Neural progenitor cell (in vitro differentiated cells): ENCODE data around the gene AQP6. TPM values are rescaled to one million over a fixed set of nuclear protein-coding genes. Genes with fewer than 3 reads are reported as not detected.

Experiments
- DNase-seq: peaks from one replicate; pipeline ENCODE4 v3.0.0-alpha.2; 2016; ENCODE audit warnings: low spot score
- H2AFZ ChIP-seq: fragments of 200-600 bp; sonication (generic); replicated peaks from 2 replicates; pipeline ENCODE4 v1.6.1; 2016; ENCODE audit warnings: antibody characterized with exemption
- H3F3A ChIP-seq: fragments of 200-600 bp; sonication (generic); 2 replicates; pipeline ENCODE4 v1.6.1; 2016; ENCODE audit warnings: antibody characterized with exemption, low read depth
- H3K27ac ChIP-seq: fragments of 200-600 bp; sonication (generic); 2 replicates; pipeline ENCODE4 v1.5.1; 2016; ENCODE audit warnings: mild to moderate bottlenecking
- H3K27me3 ChIP-seq: fragments of 200-600 bp; sonication (generic); 2 replicates; pipeline ENCODE4 v1.6.1; 2016; ENCODE audit warnings: mild to moderate bottlenecking, moderate library complexity
- H3K36me3 ChIP-seq: fragments of 200-600 bp; sonication (generic); 2 replicates; pipeline ENCODE4 v1.5.1; 2016
- H3K4me1 ChIP-seq: fragments of 200-600 bp; sonication (generic); 2 replicates; pipeline ENCODE4 v1.6.1; 2016; ENCODE audit warnings: mixed run types
- H3K4me2 ChIP-seq: fragments of 200-600 bp; sonication (generic); 2 replicates; pipeline ENCODE4 v1.6.1; 2016
- H3K4me3 ChIP-seq: fragments of 200-600 bp; sonication (generic); 2 replicates; pipeline ENCODE4 v1.5.1; 2016
- H3K79me2 ChIP-seq: fragments of 200-600 bp; sonication (generic); 2 replicates; pipeline ENCODE4 v1.6.1; 2016; ENCODE audit warnings: low read depth
- H3K9ac ChIP-seq: fragments of 200-600 bp; sonication (generic); 2 replicates; pipeline ENCODE4 v1.6.1; 2016
- H3K9me3 ChIP-seq: fragments of 200-600 bp; sonication (generic); 2 replicates; pipeline ENCODE4 v1.5.1; 2016; ENCODE audit warnings: low read depth
- H4K20me1 ChIP-seq: fragments of 200-600 bp; sonication (generic); 2 replicates; pipeline ENCODE4 v1.6.1; 2016; ENCODE audit warnings: low read depth
- H3K27ac Mint-ChIP-seq: 3 replicates; pipeline ENCODE4 v1.8.0; 2021; ENCODE audit warnings: mixed read lengths
- H3K27me3 Mint-ChIP-seq: 2 replicates; pipeline ENCODE4 v1.8.0; 2022; ENCODE audit warnings: low read depth, mild to moderate bottlenecking, inconsistent platforms, moderate library complexity, mixed read lengths; ENCODE audit not compliant: insufficient read depth
- H3K36me3 Mint-ChIP-seq: 3 replicates; pipeline ENCODE4 v1.8.0; 2021; ENCODE audit warnings: mixed read lengths
- H3K4me1 Mint-ChIP-seq: 3 replicates; pipeline ENCODE4 v1.8.0; 2021; ENCODE audit warnings: mixed read lengths
- H3K4me3 Mint-ChIP-seq: 3 replicates; pipeline ENCODE4 v1.8.0; 2021; ENCODE audit warnings: mild to moderate bottlenecking, moderate library complexity, mixed read lengths
- H3K9me3 Mint-ChIP-seq: 3 replicates; pipeline ENCODE4 v1.8.0; 2020; ENCODE audit warnings: mixed read lengths
- CTCF ChIP-seq: fragments of 200-600 bp; sonication (generic); IDR thresholded peaks from 2 replicates; pipeline ENCODE4 v1.5.1; 2017; ENCODE audit warnings: antibody characterized with exemption, mild to moderate bottlenecking
- EZH2 ChIP-seq: fragments of 200-600 bp; sonication (generic); IDR thresholded peaks from 2 replicates; pipeline ENCODE4 v1.6.1; 2017; ENCODE audit warnings: antibody characterized with exemption, mild to moderate bottlenecking, moderate library complexity
- EZH2phosphoT487 ChIP-seq: fragments of 200-600 bp; sonication (generic); IDR thresholded peaks from 2 replicates; pipeline ENCODE4 v1.6.1; 2017; ENCODE audit warnings: antibody characterized with exemption
- total RNA-seq: library from RNA; depleted of rRNA; stranded (reverse); fragments of >200 nt; gene quantifications from 2 replicates; pipeline ENCODE4 v1.2.3, GENCODE V29; 2015; ENCODE audit warnings: low replicate concordance

AQP6 gene
- total RNA-seq, 1 donor from 2014 or later: not detected

DNA sequence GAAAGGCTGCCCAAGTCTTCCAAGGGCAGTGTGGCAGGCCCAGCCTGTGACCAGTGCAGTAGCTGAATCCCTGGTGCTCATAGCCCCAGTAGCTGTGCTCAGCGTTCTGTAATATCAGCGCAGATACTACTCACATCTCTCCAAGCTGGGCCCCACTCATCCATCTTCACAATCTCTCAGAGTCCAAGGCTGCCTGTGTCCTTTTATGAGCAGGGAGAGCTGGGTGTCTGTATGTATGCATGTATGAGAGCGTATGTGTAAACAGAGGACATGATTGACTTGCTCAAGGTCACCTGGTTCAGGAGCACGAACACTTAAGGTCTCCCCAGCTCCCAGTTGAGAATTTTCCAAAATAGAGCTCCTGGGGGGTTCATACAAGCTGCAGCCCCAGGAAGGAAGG lies 5.4 kb downstream of the AQP6 start:
- H4K20me1 ChIP-seq: peaks cover 7% of the 10 kb centered on the region
- Mint-ChIP-seq H3K9me3 (no peaks in the 10 kb centered on the region), H3K36me3 (no peaks in the 10 kb centered on the region), H3K27ac (peak overlapping the region; percentile 9), H3K4me3 (peak overlapping the region; percentile 57), H3K4me1 (peaks cover 39% of the 10 kb centered on the region), H3K27me3 (peaks cover 11% of the 10 kb centered on the region)
- no peak overlapping the region for H2AFZ ChIP-seq
- no peak for DNase-seq
- no peak overlapping the region for H3K27ac ChIP-seq
- H3K4me2 ChIP-seq: no peak overlapping the region
- peaks cover 13% of the 10 kb centered on the region for H3F3A ChIP-seq
- H3K9me3 ChIP-seq: no peaks in the 10 kb centered on the region
- H3K4me3 ChIP-seq: no peak overlapping the region
- H3K27me3 ChIP-seq: no peaks in the 10 kb centered on the region
- no peaks in the 10 kb centered on the region for H3K36me3 ChIP-seq
- peaks cover 26% of the 10 kb centered on the region for H3K4me1 ChIP-seq
- no peak for TF ChIP-seq EZH2
- TF ChIP-seq CTCF: no peak
- no peak for TF ChIP-seq EZH2phosphoT487
- H3K79me2 ChIP-seq: no peaks in the 10 kb centered on the region
- H3K9ac ChIP-seq: no peak overlapping the region

GRCh38 chr12:49979016-49979586 lies 6.4 kb downstream of the AQP6 start:
- peaks cover 32% of the 10 kb centered on the region for H3K4me1 ChIP-seq
- peaks cover 19% of the 10 kb centered on the region for H3F3A ChIP-seq
- H3K27me3 ChIP-seq: no peaks in the 10 kb centered on the region
- H3K9ac ChIP-seq: no peak overlapping the region
- H2AFZ ChIP-seq: no peak overlapping the region
- DNase-seq: no peak
- Mint-ChIP-seq H3K36me3 (no peaks in the 10 kb centered on the region), H3K9me3 (no peaks in the 10 kb centered on the region), H3K27me3 (peaks cover 11% of the 10 kb centered on the region), H3K27ac (peak overlapping the region; percentile 9), H3K4me1 (peaks cover 47% of the 10 kb centered on the region), H3K4me3 (peak overlapping the region; percentile 44)
- H3K27ac ChIP-seq: no peak overlapping the region
- H3K4me3 ChIP-seq: no peak overlapping the region
- H3K36me3 ChIP-seq: no peaks in the 10 kb centered on the region
- H3K9me3 ChIP-seq: no peaks in the 10 kb centered on the region
- H3K79me2 ChIP-seq: no peaks in the 10 kb centered on the region
- H4K20me1 ChIP-seq: peaks cover 12% of the 10 kb centered on the region
- TF ChIP-seq EZH2 (no peak), EZH2phosphoT487 (no peak), CTCF (no peak)
- H3K4me2 ChIP-seq: no peak overlapping the region

DNA sequence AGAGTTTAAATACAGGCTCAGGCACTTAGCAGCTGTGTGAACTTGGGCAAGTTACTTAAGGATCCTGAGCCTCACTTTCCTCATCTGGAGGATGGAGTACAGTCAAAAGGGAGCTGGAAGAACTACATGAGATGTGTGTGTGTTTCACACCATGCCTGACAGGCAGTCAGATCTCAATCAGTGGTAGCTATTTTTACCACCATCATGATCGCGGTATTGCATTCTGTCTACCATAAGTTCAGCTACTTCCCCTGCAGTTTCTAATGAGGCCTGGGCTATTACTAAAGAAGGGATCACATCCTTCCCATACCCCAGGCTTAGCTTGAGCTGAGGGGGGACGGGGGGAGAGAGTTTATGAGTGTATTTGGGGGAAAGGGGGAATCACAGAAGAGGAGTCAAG lies 7.0 kb downstream of the AQP6 start:
- Histone ChIP-seq H3K4me1 (peaks cover 37% of the 10 kb centered on the region), H3K4me2 (no peak overlapping the region), H3K27me3 (no peaks in the 10 kb centered on the region), H3K9ac (no peak overlapping the region), H3F3A (peaks cover 26% of the 10 kb centered on the region), H3K36me3 (no peaks in the 10 kb centered on the region), H3K9me3 (no peaks in the 10 kb centered on the region), H3K79me2 (no peaks in the 10 kb centered on the region), H3K4me3 (no peak overlapping the region), H3K27ac (no peak overlapping the region), H4K20me1 (peaks cover 18% of the 10 kb centered on the region), H2AFZ (no peak overlapping the region)
- Mint-ChIP-seq H3K4me1 (peaks cover 53% of the 10 kb centered on the region), H3K4me3 (no peak overlapping the region), H3K27me3 (peaks cover 10% of the 10 kb centered on the region), H3K36me3 (no peaks in the 10 kb centered on the region), H3K9me3 (no peaks in the 10 kb centered on the region), H3K27ac (no peak overlapping the region)
- DNase-seq: no peak
- TF ChIP-seq EZH2 (no peak), EZH2phosphoT487 (no peak), CTCF (no peak)
